Measurements from ENCODE around the gene SLF1. TPM values are rescaled to one million over a fixed set of nuclear protein-coding genes. Genes with fewer than 3 reads are reported as not detected.

Gene SLF1
- total RNA-seq, 2 donors from 2014 or later: 8.1 to 10.7 TPM

GRCh38 chr5:94674490-94675382 is 56.3 kb downstream of the SLF1 start:
- H3K36me3 Mint-ChIP-seq (ENCODE audit: insufficient read depth in 2 of 2): peaks cover 0 to 6% of the 10 kb centered on the region in 2 donors
- H3K4me1 Mint-ChIP-seq (ENCODE audit: low read depth): no peaks in the 10 kb centered on the region
- ATAC-seq (replicated peaks in 1 of 2): no peak
- no peaks in the 10 kb centered on the region for H3K9me3 Mint-ChIP-seq
- no peak for DNase-seq
- H3K4me3 Mint-ChIP-seq: no peak overlapping the region
- no peaks in the 10 kb centered on the region for H3K27me3 Mint-ChIP-seq (ENCODE audit: low read depth)
- no peak overlapping the region for H3K27ac Mint-ChIP-seq

GRCh38 chr5:94675965-94676618 is 57.6 kb downstream of the SLF1 start:
- Mint-ChIP-seq H3K4me3 (no peak overlapping the region), H3K27me3 (ENCODE audit: low read depth) (no peaks in the 10 kb centered on the region), H3K27ac (no peak overlapping the region), H3K36me3 (ENCODE audit: insufficient read depth in 2 of 2) (peaks cover 0 to 6% of the 10 kb centered on the region in 2 donors), H3K4me1 (ENCODE audit: low read depth) (no peaks in the 10 kb centered on the region), H3K9me3 (no peaks in the 10 kb centered on the region)
- ATAC-seq (replicated peaks in 1 of 2) (no peak), DNase-seq (no peak)

- peak overlapping the region; percentile 38 for H3K27ac Mint-ChIP-seq
- no peaks in the 10 kb centered on the region for H3K27me3 Mint-ChIP-seq (ENCODE audit: low read depth)
Measured at GRCh38 chr5:94682814-94683520, 64.5 kb downstream of the SLF1 start.

GRCh38 chr5:94689908-94690307 is 71.4 kb downstream of the SLF1 start:
- H3K4me1 Mint-ChIP-seq (ENCODE audit: low read depth): no peaks in the 10 kb centered on the region
- H3K4me3 Mint-ChIP-seq: no peak overlapping the region
- DNase-seq: no peak
- no peak for ATAC-seq (replicated peaks in 1 of 2)
- H3K36me3 Mint-ChIP-seq (ENCODE audit: insufficient read depth in 2 of 2): peaks cover 3 to 11% of the 10 kb centered on the region in 2 donors
- peak overlapping the region; percentile 93 for H3K27ac Mint-ChIP-seq
- no peaks in the 10 kb centered on the region for H3K27me3 Mint-ChIP-seq (ENCODE audit: low read depth)
- H3K9me3 Mint-ChIP-seq: no peaks in the 10 kb centered on the region

More at GRCh38 chr5:94682814-94683520, 64.5 kb downstream of the SLF1 start:
- no peak overlapping the region for H3K4me3 Mint-ChIP-seq
- H3K9me3 Mint-ChIP-seq: no peaks in the 10 kb centered on the region
- peaks cover 3 to 8% of the 10 kb centered on the region in 2 donors for H3K36me3 Mint-ChIP-seq (ENCODE audit: insufficient read depth in 2 of 2)
- no peaks in the 10 kb centered on the region for H3K4me1 Mint-ChIP-seq (ENCODE audit: low read depth)
- no peak for ATAC-seq (replicated peaks in 1 of 2)
- DNase-seq: no peak

- H3K4me3 Mint-ChIP-seq: no peak overlapping the region
- no peak overlapping the region for H3K27ac Mint-ChIP-seq
- no peak for ATAC-seq (replicated peaks in 1 of 2)
Measured at GRCh38 chr5:94690778-94691177, 72.3 kb downstream of the SLF1 start.

GRCh38 chr5:94691291-94691690 is 72.8 kb downstream of the SLF1 start:
- Mint-ChIP-seq H3K27ac (no peak overlapping the region), H3K27me3 (ENCODE audit: low read depth) (no peaks in the 10 kb centered on the region), H3K36me3 (ENCODE audit: insufficient read depth in 2 of 2) (peaks cover 3 to 11% of the 10 kb centered on the region in 2 donors), H3K9me3 (no peaks in the 10 kb centered on the region), H3K4me3 (no peak overlapping the region), H3K4me1 (ENCODE audit: low read depth) (no peaks in the 10 kb centered on the region)
- DNase-seq (no peak), ATAC-seq (replicated peaks in 1 of 2) (no peak)

More at GRCh38 chr5:94690778-94691177, 72.3 kb downstream of the SLF1 start:
- Mint-ChIP-seq H3K9me3 (no peaks in the 10 kb centered on the region), H3K27me3 (ENCODE audit: low read depth) (no peaks in the 10 kb centered on the region), H3K36me3 (ENCODE audit: insufficient read depth in 2 of 2) (peaks cover 3 to 11% of the 10 kb centered on the region in 2 donors), H3K4me1 (ENCODE audit: low read depth) (no peaks in the 10 kb centered on the region)
- no peak for DNase-seq

GRCh38 chr5:94691949-94692348 is 73.5 kb downstream of the SLF1 start:
- no peak for ATAC-seq (replicated peaks in 1 of 2)
- H3K36me3 Mint-ChIP-seq (ENCODE audit: insufficient read depth in 2 of 2): peaks cover 3 to 11% of the 10 kb centered on the region in 2 donors
- no peak overlapping the region for H3K27ac Mint-ChIP-seq
- no peaks in the 10 kb centered on the region for H3K27me3 Mint-ChIP-seq (ENCODE audit: low read depth)
- H3K9me3 Mint-ChIP-seq: no peaks in the 10 kb centered on the region
- no peak overlapping the region for H3K4me3 Mint-ChIP-seq
- H3K4me1 Mint-ChIP-seq (ENCODE audit: low read depth): no peaks in the 10 kb centered on the region
- no peak for DNase-seq

GRCh38 chr5:94692581-94692980 is 74.1 kb downstream of the SLF1 start:
- no peaks in the 10 kb centered on the region for H3K9me3 Mint-ChIP-seq
- no peak overlapping the region for H3K4me3 Mint-ChIP-seq
- H3K4me1 Mint-ChIP-seq (ENCODE audit: low read depth): no peaks in the 10 kb centered on the region
- peaks cover under 1 to 7% of the 10 kb centered on the region in 2 donors for H3K36me3 Mint-ChIP-seq (ENCODE audit: insufficient read depth in 2 of 2)
- H3K27me3 Mint-ChIP-seq (ENCODE audit: low read depth): no peaks in the 10 kb centered on the region
- no peak overlapping the region for H3K27ac Mint-ChIP-seq
- DNase-seq (no peak), ATAC-seq (replicated peaks in 1 of 2) (no peak)

- H3K27ac Mint-ChIP-seq: peak overlapping the region; percentile 15
- H3K36me3 Mint-ChIP-seq (ENCODE audit: insufficient read depth in 2 of 2): peaks cover 0 to 7% of the 10 kb centered on the region in 2 donors
- H3K4me1 Mint-ChIP-seq (ENCODE audit: low read depth): no peaks in the 10 kb centered on the region
- H3K9me3 Mint-ChIP-seq: no peaks in the 10 kb centered on the region
- H3K4me3 Mint-ChIP-seq: peak overlapping the region in 1 of 2 donors; percentile 10
- DNase-seq (no peak), ATAC-seq (replicated peaks in 1 of 2) (peak; percentile 58)
- no peaks in the 10 kb centered on the region for H3K27me3 Mint-ChIP-seq (ENCODE audit: low read depth)
Measured at GRCh38 chr5:94693043-94693822, 74.8 kb downstream of the SLF1 start.

- no peaks in the 10 kb centered on the region for H3K4me1 Mint-ChIP-seq (ENCODE audit: low read depth)
- no peak overlapping the region for H3K27ac Mint-ChIP-seq
- H3K36me3 Mint-ChIP-seq (ENCODE audit: insufficient read depth in 2 of 2): peaks cover 0 to 5% of the 10 kb centered on the region in 2 donors
- no peaks in the 10 kb centered on the region for H3K9me3 Mint-ChIP-seq
- DNase-seq: no peak
- H3K27me3 Mint-ChIP-seq (ENCODE audit: low read depth): no peaks in the 10 kb centered on the region
- no peak overlapping the region for H3K4me3 Mint-ChIP-seq
- no peak for ATAC-seq (replicated peaks in 1 of 2)
Measured at GRCh38 chr5:94693845-94694370, 75.4 kb downstream of the SLF1 start.

- H3K4me3 Mint-ChIP-seq: no peak overlapping the region
- DNase-seq (no peak), ATAC-seq (replicated peaks in 1 of 2) (no peak)
- H3K36me3 Mint-ChIP-seq (ENCODE audit: insufficient read depth in 2 of 2): peaks cover 0 to 2% of the 10 kb centered on the region in 2 donors
- no peaks in the 10 kb centered on the region for H3K9me3 Mint-ChIP-seq
- no peaks in the 10 kb centered on the region for H3K27me3 Mint-ChIP-seq (ENCODE audit: low read depth)
- no peaks in the 10 kb centered on the region for H3K4me1 Mint-ChIP-seq (ENCODE audit: low read depth)
- no peak overlapping the region for H3K27ac Mint-ChIP-seq
Measured at GRCh38 chr5:94694671-94695070, 76.2 kb downstream of the SLF1 start.

GRCh38 chr5:94698197-94698596 is 79.7 kb downstream of the SLF1 start:
- no peak overlapping the region for H3K4me3 Mint-ChIP-seq
- ATAC-seq (replicated peaks in 1 of 2) (no peak), DNase-seq (no peak)
- peaks cover 5% of the 10 kb centered on the region for H3K4me1 Mint-ChIP-seq (ENCODE audit: low read depth)
- no peak overlapping the region for H3K27ac Mint-ChIP-seq
- peaks cover 0 to 1% of the 10 kb centered on the region in 2 donors for H3K36me3 Mint-ChIP-seq (ENCODE audit: insufficient read depth in 2 of 2)
- H3K27me3 Mint-ChIP-seq (ENCODE audit: low read depth): no peaks in the 10 kb centered on the region
- H3K9me3 Mint-ChIP-seq: no peaks in the 10 kb centered on the region
